PC-3 (cell line): Measurements from ENCODE around the gene BLTP3A. TPM values are rescaled to one million over a fixed set of nuclear protein-coding genes. Genes with fewer than 3 reads are reported as not detected.
"Not testable (repeated sequence)": the region's sequence is repeated elsewhere in the genome, so short reads cannot be mapped to it uniquely, and the experiment has no call there.

Experiments
- ATAC-seq: fragments of 200-7000 bp; cut with Tn5 transposase; 2 replicates; pipeline ENCODE4 v1.9.1; 2020; ENCODE audit warnings: mild to moderate bottlenecking, moderate library complexity
- BruUV-seq: library from RNA; stranded (reverse); fragments of 400-500 nt; replicated peaks from 2 replicates; lab custom pipeline; 2021; lab: Mats Ljungman, UMichigan
- CTCF ChIA-PET: fragments of 300-600 bp; sonication (Branson Sonifier 250); formaldehyde crosslinking; loops from one replicate; lab custom pipeline; 2022; ENCODE audit warnings: antibody characterized with exemption; lab: Charles Lee
- POLR2A ChIA-PET: fragments of 300-600 bp; sonication (Branson Sonifier 250); formaldehyde crosslinking; loops from one replicate; lab custom pipeline; 2022; ENCODE audit warnings: antibody characterized with exemption; ENCODE audit not compliant: unreplicated experiment; lab: Charles Lee
- DNase-seq: peaks from one replicate; pipeline ENCODE4 v3.0.0-alpha.2; 2015
- H2AFZ ChIP-seq: fragments of 300-600 bp; sonication (generic); 2 replicates; pipeline ENCODE4 v1.6.0; 2016; ENCODE audit warnings: antibody characterized with exemption, low read length
- H3F3A ChIP-seq: fragments of 300-600 bp; sonication (generic); one replicate; pipeline ENCODE4 v1.6.0; 2017; ENCODE audit warnings: antibody characterized with exemption, low read length, control low read depth, mild to moderate bottlenecking; ENCODE audit not compliant: unreplicated experiment
- H3K27ac ChIP-seq: fragments of 300-600 bp; sonication (generic); 2 replicates; pipeline ENCODE4 v1.5.1; 2016; ENCODE audit warnings: mild to moderate bottlenecking, low read length
- H3K27me3 ChIP-seq: fragments of 300-600 bp; sonication (generic); 2 replicates; pipeline ENCODE4 v1.6.1; 2016; ENCODE audit warnings: low read length, mixed read lengths
- H3K36me3 ChIP-seq: fragments of 300-600 bp; sonication (generic); 2 replicates; pipeline ENCODE4 v1.6.1; 2016; ENCODE audit warnings: low read depth, mixed run types, low read length, mixed read lengths
- H3K4me1 ChIP-seq: fragments of 300-600 bp; sonication (generic); 2 replicates; pipeline ENCODE4 v1.5.1; 2016; ENCODE audit warnings: low read length; ENCODE audit not compliant: insufficient read depth
- H3K4me2 ChIP-seq: fragments of 300-600 bp; sonication (generic); 2 replicates; pipeline ENCODE4 v1.6.0; 2016; ENCODE audit warnings: low read length
- H3K4me3 ChIP-seq: fragments of 300-600 bp; sonication (generic); 2 replicates; pipeline ENCODE4 v1.5.1; 2016; ENCODE audit warnings: mild to moderate bottlenecking, low read length, mixed read lengths
- H3K79me2 ChIP-seq: fragments of 300-600 bp; sonication (generic); 2 replicates; pipeline ENCODE4 v1.6.1; 2017; ENCODE audit warnings: low read length, mixed read lengths
- H3K9ac ChIP-seq: fragments of 300-600 bp; sonication (generic); 2 replicates; pipeline ENCODE4 v1.6.0; 2016; ENCODE audit warnings: mild to moderate bottlenecking, low read length
- H3K9me2 ChIP-seq: fragments of 300-600 bp; sonication (generic); replicated peaks from 2 replicates; pipeline ENCODE4 v1.6.1; 2016; ENCODE audit warnings: mixed run types, low read length, mixed read lengths
- H3K9me3 ChIP-seq: fragments of 300-600 bp; sonication (generic); 2 replicates; pipeline ENCODE4 v1.6.1; 2016; ENCODE audit warnings: low read length, mixed read lengths
- H4K20me1 ChIP-seq: fragments of 300-600 bp; sonication (generic); 2 replicates; pipeline ENCODE4 v1.6.1; 2016; ENCODE audit warnings: low read length, mixed read lengths
- CTCF ChIP-seq: fragments of 300-600 bp; sonication (generic); conservative IDR thresholded peaks from 2 replicates; pipeline ENCODE4 v1.5.1; 2017; ENCODE audit warnings: antibody characterized with exemption, low read depth, mild to moderate bottlenecking, low read length
- EZH2 ChIP-seq: fragments of 300-600 bp; sonication (generic); IDR thresholded peaks from one replicate; pipeline ENCODE4 v1.6.1; 2017; ENCODE audit warnings: antibody characterized with exemption, mild to moderate bottlenecking, low read length; ENCODE audit not compliant: unreplicated experiment
- EZH2phosphoT487 ChIP-seq: fragments of 300-600 bp; sonication (generic); IDR thresholded peaks from 2 replicates; pipeline ENCODE4 v1.6.1; 2018; ENCODE audit warnings: mild to moderate bottlenecking, antibody characterized with exemption, low read length, borderline replicate concordance
- intact Hi-C: fragments of 100-400 bp; cut with micrococcal nuclease; formaldehyde crosslinking; loops from 2 replicates; pipeline ENCODE4 v1.9.0; 2023
- total RNA-seq: library from RNA; depleted of rRNA; stranded (reverse); fragments of >200 nt; gene quantifications from 2 replicates; pipeline ENCODE4 v1.2.3, GENCODE V29; 2014

The BLTP3A gene
- total RNA-seq, 1 experiment from 2014 or later: 10.6 TPM

DNA sequence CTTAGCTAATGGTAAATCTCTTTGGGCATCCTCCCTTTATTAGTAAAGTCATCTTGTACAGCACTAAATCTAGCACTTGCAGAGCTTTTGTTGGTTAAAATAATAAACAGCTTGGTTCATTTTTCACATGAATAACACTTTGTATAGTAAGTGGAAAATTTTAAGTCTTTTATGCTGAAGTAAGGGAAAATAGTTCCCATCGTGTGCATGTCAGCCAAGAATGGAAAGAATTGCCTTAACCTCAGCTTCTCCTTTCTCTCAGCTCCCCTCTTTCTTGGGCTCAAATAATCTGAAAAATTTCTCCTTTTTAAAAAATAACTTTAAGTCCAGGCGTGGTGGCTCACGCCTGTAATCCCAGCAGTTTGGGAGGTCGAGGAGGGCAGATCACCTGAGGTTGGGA lies 18.0 kb upstream of the BLTP3A start:
- Histone ChIP-seq H3K9me2 (no peaks in the 10 kb centered on the region), H3F3A (no peaks in the 10 kb centered on the region), H3K36me3 (peaks cover 43% of the 10 kb centered on the region), H3K79me2 (no peaks in the 10 kb centered on the region; the same call in 1 of the 2 replicates), H3K4me2 (no peak overlapping the region), H3K27ac (no peak overlapping the region), H3K4me3 (no peak overlapping the region), H3K9ac (no peak overlapping the region), H4K20me1 (no peaks in the 10 kb centered on the region), H2AFZ (no peak overlapping the region), H3K27me3 (no peaks in the 10 kb centered on the region), H3K4me1 (no peaks in the 10 kb centered on the region), H3K9me3 (no peaks in the 10 kb centered on the region)
- no TSS peak for BruUV-seq
- no peak for TF ChIP-seq CTCF
- no peak for TF ChIP-seq EZH2phosphoT487
- TF ChIP-seq EZH2: no peak
- DNase-seq (no peak), ATAC-seq (no peak)
- ChIA-PET CTCF (no interaction called here), POLR2A (no interaction called here)
- intact Hi-C loops: no loop called here

GRCh38 chr6:34774967-34775366 lies 16.9 kb upstream of the BLTP3A start:
- CTCF ChIA-PET: no interaction called here
- no peak overlapping the region for H3K4me3 ChIP-seq
- no peaks in the 10 kb centered on the region for H3K4me1 ChIP-seq
- no peaks in the 10 kb centered on the region for H4K20me1 ChIP-seq
- no peak overlapping the region for H3K27ac ChIP-seq
- H3K9me2 ChIP-seq: no peaks in the 10 kb centered on the region
- no TSS peak for BruUV-seq
- H3K4me2 ChIP-seq: no peak overlapping the region
- peaks cover 39% of the 10 kb centered on the region for H3K36me3 ChIP-seq
- no peak for DNase-seq
- no peak for ATAC-seq
- H3K9me3 ChIP-seq: no peaks in the 10 kb centered on the region
- intact Hi-C loops: no loop called here
- POLR2A ChIA-PET: no interaction called here
- no peaks in the 10 kb centered on the region for H3F3A ChIP-seq
- H3K9ac ChIP-seq: no peak overlapping the region
- no peak for TF ChIP-seq CTCF
- no peak for TF ChIP-seq EZH2phosphoT487
- TF ChIP-seq EZH2: no peak
- no peaks in the 10 kb centered on the region for H3K27me3 ChIP-seq
- H3K79me2 ChIP-seq: no peaks in the 10 kb centered on the region; the same call in 1 of the 2 replicates
- H2AFZ ChIP-seq: no peak overlapping the region

DNA sequence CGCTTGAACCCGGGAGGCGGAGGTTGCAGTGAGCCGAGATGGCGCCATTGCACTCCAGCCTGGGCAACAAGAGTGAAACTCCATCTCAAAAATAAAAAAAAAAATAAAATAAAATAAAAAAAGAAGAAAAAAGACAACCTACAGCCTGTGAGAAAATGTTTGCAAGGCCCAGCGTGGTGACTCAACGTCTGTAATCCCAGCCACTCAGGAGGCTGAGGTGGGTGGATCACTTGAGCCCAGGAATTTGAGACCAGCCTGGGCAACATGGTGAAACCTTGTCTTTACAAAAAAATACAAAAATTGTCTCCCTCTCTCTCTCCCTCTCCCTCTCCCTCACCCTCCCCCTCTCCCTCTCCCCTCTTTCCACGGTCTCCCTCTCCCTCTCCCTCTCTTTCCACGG lies 6.5 kb upstream of the BLTP3A start:
- H3K79me2 ChIP-seq, POLR2A ChIA-PET, H2AFZ ChIP-seq, BruUV-seq, DNase-seq, H3K9me3 ChIP-seq, intact Hi-C loops, CTCF ChIA-PET, H3K36me3 ChIP-seq, H3K4me3 ChIP-seq, H4K20me1 ChIP-seq, ATAC-seq, H3K27ac ChIP-seq, H3K27me3 ChIP-seq, H3K9ac ChIP-seq, H3K9me2 ChIP-seq, H3F3A ChIP-seq, H3K4me1 ChIP-seq, H3K4me2 ChIP-seq: not testable (repeated sequence)

DNA sequence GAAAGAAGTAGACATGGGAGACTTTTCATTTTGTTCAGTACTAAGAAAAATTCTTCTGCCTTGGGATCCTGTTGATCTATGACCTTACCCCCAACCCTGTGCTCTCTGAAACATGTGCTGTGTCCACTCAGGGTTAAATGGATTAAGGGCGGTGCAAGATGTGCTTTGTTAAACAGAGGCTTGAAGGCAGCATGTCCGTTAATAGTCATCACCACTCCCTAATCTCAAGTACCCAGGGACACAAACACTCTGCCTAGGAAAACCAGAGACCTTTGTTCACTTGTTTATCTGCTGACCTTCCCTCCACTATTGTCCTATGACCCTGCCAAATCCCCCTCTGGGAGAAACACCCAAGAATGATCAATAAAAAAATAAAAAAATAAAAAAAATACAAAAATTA lies 4.7 kb upstream of the BLTP3A start:
- H3K27ac ChIP-seq, H3K4me3 ChIP-seq, POLR2A ChIA-PET, H3F3A ChIP-seq, BruUV-seq, H3K9ac ChIP-seq, H3K36me3 ChIP-seq, H3K4me2 ChIP-seq, H2AFZ ChIP-seq, H3K9me2 ChIP-seq, H3K79me2 ChIP-seq, ATAC-seq, H3K9me3 ChIP-seq, CTCF ChIA-PET, intact Hi-C loops, H3K27me3 ChIP-seq, H4K20me1 ChIP-seq, DNase-seq: not testable (repeated sequence)
- peaks cover 12% of the 10 kb centered on the region for H3K4me1 ChIP-seq
